NOMO-1 treated with dmso at 0.1 percent for 144 hours (cell line): ENCODE data around the gene RPUSD1.
"Not testable (repeated sequence)": the region's sequence is repeated elsewhere in the genome, so short reads cannot be mapped to it uniquely, and the experiment has no call there.

ENCODE experiments used
- DNase-seq: peaks from one replicate; lab custom pipeline; 2025; ENCODE audit not compliant: unreplicated experiment; lab: John Stamatoyannopoulos, UW

Gene RPUSD1

GRCh38 chr16:751152-752006, 36.8 kb downstream of the RPUSD1 start:
- no peak for DNase-seq

GRCh38 chr16:750485-750884, 37.7 kb downstream of the RPUSD1 start:
- no peak for DNase-seq

- DNase-seq = no peak
Measured at GRCh38 chr16:749010-749409, 39.2 kb downstream of the RPUSD1 start.

- no peak for DNase-seq
Measured at GRCh38 chr16:747978-748746, 40.0 kb downstream of the RPUSD1 start.

- DNase-seq = no peak
Measured at GRCh38 chr16:746637-747036, 41.5 kb downstream of the RPUSD1 start.

- DNase-seq = no peak
Measured at GRCh38 chr16:745739-746138, 42.4 kb downstream of the RPUSD1 start.

GRCh38 chr16:743794-744500, 44.2 kb downstream of the RPUSD1 start:
- DNase-seq = no peak

GRCh38 chr16:742894-743293, 45.3 kb downstream of the RPUSD1 start:
- DNase-seq = not testable (repeated sequence)

GRCh38 chr16:741986-742629, 46.1 kb downstream of the RPUSD1 start:
- DNase-seq = no peak

GRCh38 chr16:740764-741505, 47.2 kb downstream of the RPUSD1 start, which contains the start of gene CIAO3:
Gene CIAO3, minus strand, starts transcription at chr16:740997. Its CDS starts 12 bp downstream, at chr16:740985.
- DNase-seq = peak; percentile 52

GRCh38 chr16:740459-740763, 47.8 kb downstream of the RPUSD1 start:
- no peak for DNase-seq

- DNase-seq = no peak
Measured at GRCh38 chr16:739560-740458, 48.4 kb downstream of the RPUSD1 start.

GRCh38 chr16:736936-737481, 51.2 kb downstream of the RPUSD1 start:
- DNase-seq = no peak

- no peak for DNase-seq
Measured at GRCh38 chr16:735982-736453, 52.2 kb downstream of the RPUSD1 start.

GRCh38 chr16:734981-735881, 53.0 kb downstream of the RPUSD1 start:
- DNase-seq = no peak
